H1 (cell line): Measurements from ENCODE around the gene ARPP19. TPM values are rescaled to one million over a fixed set of nuclear protein-coding genes. Genes with fewer than 3 reads are reported as not detected.

ENCODE experiments used
- CBX5 ChIP-seq: fragments of 300-800, 300-1000 bp; sonication (generic); IDR thresholded peaks from 2 replicates; pipeline ENCODE4 v1.7.1; 2016; ENCODE audit warnings: antibody characterized with exemption, low read length, low read depth
- POLR2A ChIP-seq, 2 experiments: IDR thresholded peaks; 1 replicate in 1 of 2; 2 replicates in 1 of 2; pipeline ENCODE4 v1.6.1; 2011; ENCODE audit warnings: low read depth in 2 of 2, low read length in 2 of 2, mild to moderate bottlenecking in 2 of 2; ENCODE audit errors: control extremely low read depth in 1 of 2
- polyA plus RNA-seq, 7 experiments: library from polyadenylated mRNA; depleted of rRNA in 3 of 7; stranded (reverse) in 5 of 7; unstranded in 2 of 7; fragments of >200 nt in 5 of 7; fragments of 200-250 nt in 2 of 7; gene quantifications; 1 replicate in 5 of 7; 2 replicates in 1 of 7; 4 replicates in 1 of 7; pipeline versions ENCODE4 v1.2.1 to v1.2.3, GENCODE V29; 2011 to 2013; ENCODE audit warnings: missing spikeins in 2 of 7, mixed read lengths in 2 of 7
- total RNA-seq: library from RNA; stranded (reverse); fragmentation: NEBNext Ultra II Directional; extraction: Animal tissue kit (Norgen Biotek cat#: 25700); gene quantifications from 2 replicates; pipeline ENCODE4 v1.2.1, GENCODE V29; 2021

The ARPP19 gene
- total and polyA plus RNA-seq, 2 of the 8 experiments (the other 6 are each of a cell fraction or from before 2014, with no cell fraction given) = 81.9 to 274 TPM

- no peak for TF ChIP-seq CBX5
- TF ChIP-seq POLR2A (IDR thresholded peaks at IDR 0.05; ENCODE audit: control extremely low read depth in 1 of 2, low read depth in 2 of 2, low read length in 2 of 2) = no peak
Observed at GRCh38 chr15:52559575-52559974, 9.3 kb downstream of the ARPP19 start (continued).
